GM23338 (cell line): ENCODE results near the gene LNP1.

Experiments
- CREB1 ChIP-seq: fragments of 250-450 bp; sonication (Bioruptor Pico); IDR thresholded peaks from 2 replicates; pipeline ENCODE4 v1.5.0; 2020; ENCODE audit warnings: low read depth, mild to moderate bottlenecking, moderate library complexity
- EZH2 ChIP-seq: fragments of 200-600 bp; sonication (generic); IDR thresholded peaks from one replicate; pipeline ENCODE4 v1.8.0; 2017; ENCODE audit warnings: antibody characterized with exemption, mild to moderate bottlenecking, low read depth; ENCODE audit not compliant: unreplicated experiment
- EZH2phosphoT487 ChIP-seq: fragments of 200-600 bp; sonication (generic); IDR thresholded peaks from one replicate; pipeline ENCODE4 v1.8.1; 2018; ENCODE audit warnings: antibody characterized with exemption; ENCODE audit not compliant: unreplicated experiment
- JUNB ChIP-seq: IDR thresholded peaks from one replicate; pipeline ENCODE4 v1.6.1; 2016; ENCODE audit warnings: antibody characterized with exemption; ENCODE audit not compliant: unreplicated experiment
- NANOG ChIP-seq: IDR thresholded peaks from 2 replicates; pipeline ENCODE4 v1.6.1; 2016; ENCODE audit warnings: antibody characterized with exemption, borderline replicate concordance
- POLR2AphosphoS5 ChIP-seq: IDR thresholded peaks from 2 replicates; pipeline ENCODE4 v1.6.1; 2016; ENCODE audit warnings: antibody characterized with exemption, low read depth
- STAT1 ChIP-seq: IDR thresholded peaks from one replicate; pipeline ENCODE4 v1.6.1; 2016; ENCODE audit warnings: antibody characterized with exemption; ENCODE audit not compliant: unreplicated experiment
- ZNF114 ChIP-seq: fragments of 250-450 bp; sonication (Bioruptor Pico); IDR thresholded peaks from 2 replicates; pipeline ENCODE4 v1.5.0; 2020; ENCODE audit warnings: mild to moderate bottlenecking, moderate library complexity
- ZNF331 ChIP-seq: fragments of 250-450 bp; sonication (Bioruptor Pico); IDR thresholded peaks from 2 replicates; pipeline ENCODE4 v1.5.0; 2020; ENCODE audit warnings: low read depth, mild to moderate bottlenecking, moderate library complexity
- TF ChIP-seq, protein P1 (sequence below), 2 experiments: fragments of 200-600 bp in 1 of 2; sonication (generic) in 1 of 2; conservative IDR thresholded peaks; 2 replicates each; pipeline versions ENCODE4 v1.5.1 to v1.6.1; 2016 to 2017; ENCODE audit warnings: antibody characterized with exemption in 2 of 2, low read depth in 2 of 2, mild to moderate bottlenecking in 2 of 2, moderate library complexity in 1 of 2
- TF ChIP-seq, protein P2 (sequence below): IDR thresholded peaks from one replicate; pipeline ENCODE4 v1.6.1; 2018; ENCODE audit warnings: antibody characterized with exemption; ENCODE audit not compliant: unreplicated experiment
- TF ChIP-seq, protein P3 (sequence below): IDR thresholded peaks from 2 replicates; pipeline ENCODE4 v1.6.1; 2016; ENCODE audit warnings: antibody characterized with exemption

DNA sequence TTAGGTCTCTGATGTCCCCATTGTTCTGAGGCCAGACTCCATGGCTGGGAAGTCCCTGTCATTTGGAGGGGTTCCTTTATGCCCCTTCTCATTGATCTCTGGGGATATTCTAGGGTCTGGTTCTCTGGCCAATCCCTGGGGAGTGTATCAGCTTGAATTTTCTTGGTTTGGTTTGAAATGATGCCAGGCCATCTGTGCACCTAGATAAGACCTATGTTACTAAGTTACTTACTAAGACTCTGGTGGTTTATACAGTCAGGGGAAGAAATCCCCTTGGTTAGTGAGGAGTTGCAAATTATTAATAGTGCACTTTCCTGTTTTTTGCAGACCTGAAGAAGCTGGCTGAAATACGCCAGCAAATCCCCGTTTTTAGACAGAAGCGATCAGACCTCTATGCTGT, 46.5 kb upstream of the LNP1 start:
- TF ChIP-seq, protein P1, sequence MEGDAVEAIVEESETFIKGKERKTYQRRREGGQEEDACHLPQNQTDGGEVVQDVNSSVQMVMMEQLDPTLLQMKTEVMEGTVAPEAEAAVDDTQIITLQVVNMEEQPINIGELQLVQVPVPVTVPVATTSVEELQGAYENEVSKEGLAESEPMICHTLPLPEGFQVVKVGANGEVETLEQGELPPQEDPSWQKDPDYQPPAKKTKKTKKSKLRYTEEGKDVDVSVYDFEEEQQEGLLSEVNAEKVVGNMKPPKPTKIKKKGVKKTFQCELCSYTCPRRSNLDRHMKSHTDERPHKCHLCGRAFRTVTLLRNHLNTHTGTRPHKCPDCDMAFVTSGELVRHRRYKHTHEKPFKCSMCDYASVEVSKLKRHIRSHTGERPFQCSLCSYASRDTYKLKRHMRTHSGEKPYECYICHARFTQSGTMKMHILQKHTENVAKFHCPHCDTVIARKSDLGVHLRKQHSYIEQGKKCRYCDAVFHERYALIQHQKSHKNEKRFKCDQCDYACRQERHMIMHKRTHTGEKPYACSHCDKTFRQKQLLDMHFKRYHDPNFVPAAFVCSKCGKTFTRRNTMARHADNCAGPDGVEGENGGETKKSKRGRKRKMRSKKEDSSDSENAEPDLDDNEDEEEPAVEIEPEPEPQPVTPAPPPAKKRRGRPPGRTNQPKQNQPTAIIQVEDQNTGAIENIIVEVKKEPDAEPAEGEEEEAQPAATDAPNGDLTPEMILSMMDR (conservative IDR thresholded peaks at IDR 0.05; ENCODE audit: low read depth in 2 of 2) = no peak
- TF ChIP-seq EZH2 = no peak
- TF ChIP-seq ZNF331 = no peak
- TF ChIP-seq POLR2AphosphoS5 = no peak
- no peak for TF ChIP-seq CREB1 (CRISPR knock-in tag)
- TF ChIP-seq, protein P2, sequence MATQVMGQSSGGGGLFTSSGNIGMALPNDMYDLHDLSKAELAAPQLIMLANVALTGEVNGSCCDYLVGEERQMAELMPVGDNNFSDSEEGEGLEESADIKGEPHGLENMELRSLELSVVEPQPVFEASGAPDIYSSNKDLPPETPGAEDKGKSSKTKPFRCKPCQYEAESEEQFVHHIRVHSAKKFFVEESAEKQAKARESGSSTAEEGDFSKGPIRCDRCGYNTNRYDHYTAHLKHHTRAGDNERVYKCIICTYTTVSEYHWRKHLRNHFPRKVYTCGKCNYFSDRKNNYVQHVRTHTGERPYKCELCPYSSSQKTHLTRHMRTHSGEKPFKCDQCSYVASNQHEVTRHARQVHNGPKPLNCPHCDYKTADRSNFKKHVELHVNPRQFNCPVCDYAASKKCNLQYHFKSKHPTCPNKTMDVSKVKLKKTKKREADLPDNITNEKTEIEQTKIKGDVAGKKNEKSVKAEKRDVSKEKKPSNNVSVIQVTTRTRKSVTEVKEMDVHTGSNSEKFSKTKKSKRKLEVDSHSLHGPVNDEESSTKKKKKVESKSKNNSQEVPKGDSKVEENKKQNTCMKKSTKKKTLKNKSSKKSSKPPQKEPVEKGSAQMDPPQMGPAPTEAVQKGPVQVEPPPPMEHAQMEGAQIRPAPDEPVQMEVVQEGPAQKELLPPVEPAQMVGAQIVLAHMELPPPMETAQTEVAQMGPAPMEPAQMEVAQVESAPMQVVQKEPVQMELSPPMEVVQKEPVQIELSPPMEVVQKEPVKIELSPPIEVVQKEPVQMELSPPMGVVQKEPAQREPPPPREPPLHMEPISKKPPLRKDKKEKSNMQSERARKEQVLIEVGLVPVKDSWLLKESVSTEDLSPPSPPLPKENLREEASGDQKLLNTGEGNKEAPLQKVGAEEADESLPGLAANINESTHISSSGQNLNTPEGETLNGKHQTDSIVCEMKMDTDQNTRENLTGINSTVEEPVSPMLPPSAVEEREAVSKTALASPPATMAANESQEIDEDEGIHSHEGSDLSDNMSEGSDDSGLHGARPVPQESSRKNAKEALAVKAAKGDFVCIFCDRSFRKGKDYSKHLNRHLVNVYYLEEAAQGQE = no peak
- TF ChIP-seq, protein P3, sequence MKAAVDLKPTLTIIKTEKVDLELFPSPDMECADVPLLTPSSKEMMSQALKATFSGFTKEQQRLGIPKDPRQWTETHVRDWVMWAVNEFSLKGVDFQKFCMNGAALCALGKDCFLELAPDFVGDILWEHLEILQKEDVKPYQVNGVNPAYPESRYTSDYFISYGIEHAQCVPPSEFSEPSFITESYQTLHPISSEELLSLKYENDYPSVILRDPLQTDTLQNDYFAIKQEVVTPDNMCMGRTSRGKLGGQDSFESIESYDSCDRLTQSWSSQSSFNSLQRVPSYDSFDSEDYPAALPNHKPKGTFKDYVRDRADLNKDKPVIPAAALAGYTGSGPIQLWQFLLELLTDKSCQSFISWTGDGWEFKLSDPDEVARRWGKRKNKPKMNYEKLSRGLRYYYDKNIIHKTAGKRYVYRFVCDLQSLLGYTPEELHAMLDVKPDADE = no peak
- no peak for TF ChIP-seq STAT1
- no peak for TF ChIP-seq JUNB
- TF ChIP-seq EZH2phosphoT487 = no peak
- TF ChIP-seq ZNF114 (CRISPR knock-in tag) = no peak
- no peak for TF ChIP-seq NANOG
